ENCODE measurements around the gene LYPD6.
A peak's percentile ranks its signal among the peaks of the same experiment; 100 is the strongest.

Gene LYPD6

GRCh38 chr2:149387411-149387810 is 57.0 kb downstream of the LYPD6 start:
- Histone ChIP-seq H3K79me2 (no peaks in the 10 kb centered on the region), H3K4me2 (ENCODE audit: low read length) (no peak overlapping the region), H3K4me3 (ENCODE audit: low read depth, low read length) (no peak overlapping the region), H3K4me1 (peaks cover 13% of the 10 kb centered on the region), H3K9ac (no peak overlapping the region), H3K27me3 (ENCODE audit: control insufficient read depth, insufficient read depth, low read length) (no peaks in the 10 kb centered on the region), H3K36me3 (ENCODE audit: control insufficient read depth, insufficient read depth, low read length) (no peaks in the 10 kb centered on the region), H3K9me3 (ENCODE audit: control insufficient read depth, low read length) (no peaks in the 10 kb centered on the region), H3K27ac (no peak overlapping the region), H2AFZ (no peak overlapping the region)
- no peak for TF ChIP-seq CTCF (IDR thresholded peaks at IDR 0.05)

- Histone ChIP-seq H3K4me3 (ENCODE audit: low read depth, low read length) (no peak overlapping the region), H3K27me3 (ENCODE audit: control insufficient read depth, insufficient read depth, low read length) (no peaks in the 10 kb centered on the region), H3K27ac (no peak overlapping the region), H3K79me2 (no peaks in the 10 kb centered on the region), H3K4me2 (ENCODE audit: low read length) (no peak overlapping the region), H3K9ac (no peak overlapping the region), H2AFZ (peak overlapping the region; percentile 40), H3K4me1 (peaks cover 13% of the 10 kb centered on the region), H3K9me3 (ENCODE audit: control insufficient read depth, low read length) (no peaks in the 10 kb centered on the region), H3K36me3 (ENCODE audit: control insufficient read depth, insufficient read depth, low read length) (no peaks in the 10 kb centered on the region)
- peak; percentile 9 for TF ChIP-seq CTCF (IDR thresholded peaks at IDR 0.05)
Observed at GRCh38 chr2:149388120-149388816, 57.9 kb downstream of the LYPD6 start.

GRCh38 chr2:149389506-149390167 is 59.2 kb downstream of the LYPD6 start:
- H3K9ac ChIP-seq, result no peak overlapping the region
- H3K79me2 ChIP-seq, result no peaks in the 10 kb centered on the region
- no peak overlapping the region for H3K4me3 ChIP-seq (ENCODE audit: low read depth, low read length)
- no peaks in the 10 kb centered on the region for H3K9me3 ChIP-seq (ENCODE audit: control insufficient read depth, low read length)
- H3K4me1 ChIP-seq, result peaks cover 13% of the 10 kb centered on the region
- no peak for TF ChIP-seq CTCF (IDR thresholded peaks at IDR 0.05)
- H3K27me3 ChIP-seq (ENCODE audit: control insufficient read depth, insufficient read depth, low read length), result no peaks in the 10 kb centered on the region
- no peak overlapping the region for H3K27ac ChIP-seq
- no peak overlapping the region for H2AFZ ChIP-seq
- no peaks in the 10 kb centered on the region for H3K36me3 ChIP-seq (ENCODE audit: control insufficient read depth, insufficient read depth, low read length)
- H3K4me2 ChIP-seq (ENCODE audit: low read length), result no peak overlapping the region

- no peak overlapping the region for H3K27ac ChIP-seq
- no peaks in the 10 kb centered on the region for H3K27me3 ChIP-seq (ENCODE audit: control insufficient read depth, insufficient read depth, low read length)
- H3K9me3 ChIP-seq (ENCODE audit: control insufficient read depth, low read length), result no peaks in the 10 kb centered on the region
- no peaks in the 10 kb centered on the region for H3K79me2 ChIP-seq
- no peak overlapping the region for H3K4me3 ChIP-seq (ENCODE audit: low read depth, low read length)
- peaks cover 9% of the 10 kb centered on the region for H3K4me1 ChIP-seq
- no peak overlapping the region for H3K9ac ChIP-seq
- H2AFZ ChIP-seq, result no peak overlapping the region
- no peak for TF ChIP-seq CTCF (IDR thresholded peaks at IDR 0.05)
- no peaks in the 10 kb centered on the region for H3K36me3 ChIP-seq (ENCODE audit: control insufficient read depth, insufficient read depth, low read length)
- H3K4me2 ChIP-seq (ENCODE audit: low read length), result no peak overlapping the region
Observed at GRCh38 chr2:149393614-149394013, 63.2 kb downstream of the LYPD6 start.

GRCh38 chr2:149394864-149395263 is 64.5 kb downstream of the LYPD6 start:
- H3K27ac ChIP-seq, result no peak overlapping the region

More at GRCh38 chr2:149394864-149395263, 64.5 kb downstream of the LYPD6 start:
- TF ChIP-seq CTCF (IDR thresholded peaks at IDR 0.05), result no peak
- no peaks in the 10 kb centered on the region for H3K79me2 ChIP-seq
- H3K36me3 ChIP-seq (ENCODE audit: control insufficient read depth, insufficient read depth, low read length), result no peaks in the 10 kb centered on the region
- no peaks in the 10 kb centered on the region for H3K4me1 ChIP-seq
- no peak overlapping the region for H3K4me2 ChIP-seq (ENCODE audit: low read length)
- no peak overlapping the region for H2AFZ ChIP-seq
- H3K4me3 ChIP-seq (ENCODE audit: low read depth, low read length), result no peak overlapping the region
- H3K27me3 ChIP-seq (ENCODE audit: control insufficient read depth, insufficient read depth, low read length), result no peaks in the 10 kb centered on the region
- no peaks in the 10 kb centered on the region for H3K9me3 ChIP-seq (ENCODE audit: control insufficient read depth, low read length)
- no peak overlapping the region for H3K9ac ChIP-seq
